ENCODE data around the gene WDR70.

DNA sequence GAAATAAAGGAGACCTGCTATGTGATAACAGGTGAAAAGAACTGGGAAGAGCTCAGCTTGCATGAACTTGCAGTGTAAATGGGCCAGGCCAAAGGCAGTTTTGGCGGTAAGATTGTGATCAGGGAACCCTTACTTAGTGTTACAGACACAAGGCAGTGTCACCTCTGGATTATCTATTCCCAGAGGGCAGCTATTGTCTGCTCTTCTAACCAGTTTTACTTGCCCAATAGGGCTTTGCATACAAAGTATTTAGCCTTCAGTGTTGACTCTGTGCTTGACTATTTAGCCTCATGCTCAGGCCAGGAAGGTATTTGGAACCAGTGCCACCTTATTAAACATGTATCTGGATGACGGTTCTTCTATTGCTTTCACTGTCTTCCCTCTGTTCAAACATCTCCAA, 422.4 kb downstream of the WDR70 start:
- TF ChIP-seq CTCF (IDR thresholded peaks at IDR 0.05) (no peak), EP300 (IDR thresholded peaks at IDR 0.05) (no peak), POLR2A (IDR thresholded peaks at IDR 0.05) (no peak)

Measured in ovary (tissue), 3 donors.